ENCODE measurements around the gene FOXD3. TPM values are rescaled to one million over a fixed set of nuclear protein-coding genes. Genes with fewer than 3 reads are reported as not detected.

Gene FOXD3
- total RNA-seq, 2 experiments from 2014 or later: not detected

GRCh38 chr1:63323865-63324778 lies 1.8 kb downstream of the FOXD3 start:
- Mint-ChIP-seq H3K27me3 (peaks cover 75% of the 10 kb centered on the region), H3K4me3 (peak overlapping the region; percentile 69), H3K9me3 (peaks cover 6% of the 10 kb centered on the region), H3K27ac (peak overlapping the region; percentile 63), H3K4me1 (ENCODE audit: low read depth) (peaks cover 34% of the 10 kb centered on the region), H3K36me3 (peaks cover 21% of the 10 kb centered on the region)
- POLR2A ChIA-PET: no interaction called here
- CTCF ChIA-PET: no interaction called here
- no peak for DNase-seq
- intact Hi-C loops (cut with micrococcal nuclease): loop anchor here (2.0 to 5.0 kb wide), 2 partner anchors 43 to 887 kb away; partner anchors contain the start of genes ALG6 and USP1

- Mint-ChIP-seq H3K27me3 (peaks cover 75% of the 10 kb centered on the region), H3K9me3 (peaks cover 6% of the 10 kb centered on the region), H3K4me1 (ENCODE audit: low read depth) (peaks cover 35% of the 10 kb centered on the region), H3K27ac (peak overlapping the region; percentile 63), H3K4me3 (peak overlapping the region; percentile 69), H3K36me3 (peaks cover 21% of the 10 kb centered on the region)
- POLR2A ChIA-PET: no interaction called here
- CTCF ChIA-PET: no interaction called here
- no peak for DNase-seq
- intact Hi-C loops (cut with micrococcal nuclease): loop anchor here (5.0 kb wide), 2 partner anchors 213 to 887 kb away; partner anchors contain the start of gene USP1
These were observed 2.4 kb downstream of the FOXD3 start for GRCh38 chr1:63324779-63325119.

GRCh38 chr1:63325279-63325985 lies 3.1 kb downstream of the FOXD3 start:
- peaks cover 21% of the 10 kb centered on the region for H3K36me3 Mint-ChIP-seq

GRCh38 chr1:63326106-63326472 lies 3.7 kb downstream of the FOXD3 start:
- Mint-ChIP-seq H3K27ac (no peak overlapping the region), H3K9me3 (peaks cover 3% of the 10 kb centered on the region), H3K4me3 (peak overlapping the region; percentile 23), H3K4me1 (ENCODE audit: low read depth) (peaks cover 32% of the 10 kb centered on the region), H3K36me3 (peaks cover 21% of the 10 kb centered on the region), H3K27me3 (peaks cover 72% of the 10 kb centered on the region)
- DNase-seq: no peak
- intact Hi-C loops (cut with micrococcal nuclease): loop anchor here (5.0 kb wide), 1 partner anchor 211 kb away; no protein-coding TSS in a partner anchor
- ChIA-PET POLR2A (no interaction called here), CTCF (interaction anchor here (0.6 to 1.5 kb wide), 3 partner anchors 9 to 1189 kb away, joined by 3 read pairs; no protein-coding TSS in a partner anchor)

More at GRCh38 chr1:63325279-63325985, 3.1 kb downstream of the FOXD3 start:
- POLR2A ChIA-PET: no interaction called here
- Mint-ChIP-seq H3K27me3 (peaks cover 73% of the 10 kb centered on the region), H3K27ac (peak overlapping the region; percentile 39), H3K4me3 (no peak overlapping the region), H3K9me3 (peaks cover 5% of the 10 kb centered on the region), H3K4me1 (ENCODE audit: low read depth) (peaks cover 35% of the 10 kb centered on the region)
- DNase-seq: no peak
- intact Hi-C loops (cut with micrococcal nuclease): loop anchor here (5.0 kb wide), 1 partner anchor 212 kb away; no protein-coding TSS in a partner anchor
- CTCF ChIA-PET: interaction anchor here (1.5 kb wide), 1 partner anchor 9 kb away, joined by 3 read pairs; no protein-coding TSS in a partner anchor

- peaks cover 16% of the 10 kb centered on the region for H3K36me3 Mint-ChIP-seq
These were observed 4.4 kb downstream of the FOXD3 start for GRCh38 chr1:63326473-63327380.

GRCh38 chr1:63327417-63328054 lies 5.2 kb downstream of the FOXD3 start:
- H3K4me3 Mint-ChIP-seq: peak overlapping the region; percentile 11
- H3K9me3 Mint-ChIP-seq: peaks cover 3% of the 10 kb centered on the region
- ChIA-PET POLR2A (no interaction called here), CTCF (interaction anchor here (0.6 to 3.6 kb wide), 5 partner anchors 10 to 888 kb away, joined by 3 to 11 read pairs (median 4); no protein-coding TSS in a partner anchor)
- peaks cover 22% of the 10 kb centered on the region for H3K4me1 Mint-ChIP-seq (ENCODE audit: low read depth)
- peaks cover 68% of the 10 kb centered on the region for H3K27me3 Mint-ChIP-seq
- H3K27ac Mint-ChIP-seq: no peak overlapping the region
- intact Hi-C loops (cut with micrococcal nuclease): loop anchor here (1.0 to 5.0 kb wide), 2 partner anchors 10 to 210 kb away; no protein-coding TSS in a partner anchor
- H3K36me3 Mint-ChIP-seq: peaks cover 14% of the 10 kb centered on the region
- peak; percentile 76 for DNase-seq

More at GRCh38 chr1:63326473-63327380, 4.4 kb downstream of the FOXD3 start:
- peaks cover 25% of the 10 kb centered on the region for H3K4me1 Mint-ChIP-seq (ENCODE audit: low read depth)
- CTCF ChIA-PET: interaction anchor here (0.6 to 2.2 kb wide), 6 partner anchors 10 to 1188 kb away, joined by 3 to 9 read pairs (median 3); no protein-coding TSS in a partner anchor
- no peak overlapping the region for H3K27ac Mint-ChIP-seq
- POLR2A ChIA-PET: no interaction called here
- intact Hi-C loops (cut with micrococcal nuclease): loop anchor here (1.0 to 5.0 kb wide), 2 partner anchors 9 to 211 kb away; no protein-coding TSS in a partner anchor
- peak; percentile 24 for DNase-seq
- peaks cover 3% of the 10 kb centered on the region for H3K9me3 Mint-ChIP-seq
- H3K27me3 Mint-ChIP-seq: peaks cover 67% of the 10 kb centered on the region
- H3K4me3 Mint-ChIP-seq: peak overlapping the region; percentile 23

- no peak for DNase-seq
- Mint-ChIP-seq H3K9me3 (peaks cover 3% of the 10 kb centered on the region), H3K4me1 (ENCODE audit: low read depth) (peaks cover 22% of the 10 kb centered on the region), H3K4me3 (no peak overlapping the region), H3K27me3 (peaks cover 67% of the 10 kb centered on the region), H3K27ac (no peak overlapping the region), H3K36me3 (peaks cover 14% of the 10 kb centered on the region)
- ChIA-PET CTCF (interaction anchor here (1.1 to 3.6 kb wide), 4 partner anchors 11 to 210 kb away, joined by 3 to 11 read pairs (median 6); no protein-coding TSS in a partner anchor), POLR2A (no interaction called here)
- intact Hi-C loops (cut with micrococcal nuclease): loop anchor here (5.0 kb wide), 1 partner anchor 209 kb away; no protein-coding TSS in a partner anchor
These were observed 5.8 kb downstream of the FOXD3 start for GRCh38 chr1:63328122-63328521.

GRCh38 chr1:63328781-63329180 lies 6.4 kb downstream of the FOXD3 start:
- ChIA-PET CTCF (interaction anchor here (1.1 to 3.6 kb wide), 4 partner anchors 11 to 209 kb away, joined by 3 to 11 read pairs (median 6); no protein-coding TSS in a partner anchor), POLR2A (no interaction called here)
- peaks cover 67% of the 10 kb centered on the region for H3K27me3 Mint-ChIP-seq
- peaks cover 11% of the 10 kb centered on the region for H3K36me3 Mint-ChIP-seq
- H3K9me3 Mint-ChIP-seq: peaks cover 3% of the 10 kb centered on the region
- DNase-seq: no peak
- peaks cover 22% of the 10 kb centered on the region for H3K4me1 Mint-ChIP-seq (ENCODE audit: low read depth)
- no peak overlapping the region for H3K4me3 Mint-ChIP-seq
- intact Hi-C loops (cut with micrococcal nuclease): loop anchor here (5.0 kb wide), 1 partner anchor 209 kb away; no protein-coding TSS in a partner anchor
- H3K27ac Mint-ChIP-seq: no peak overlapping the region

GRCh38 chr1:63329621-63330330 lies 7.4 kb downstream of the FOXD3 start:
- Mint-ChIP-seq H3K27me3 (peaks cover 69% of the 10 kb centered on the region), H3K4me3 (peak overlapping the region; percentile 25), H3K9me3 (peaks cover 3% of the 10 kb centered on the region), H3K36me3 (peaks cover 10% of the 10 kb centered on the region), H3K4me1 (ENCODE audit: low read depth) (peaks cover 20% of the 10 kb centered on the region), H3K27ac (no peak overlapping the region)
- ChIA-PET POLR2A (no interaction called here), CTCF (interaction anchor here (3.6 kb wide), 1 partner anchor 12 kb away, joined by 11 read pairs; no protein-coding TSS in a partner anchor)
- intact Hi-C loops (cut with micrococcal nuclease): loop anchor here (5.0 kb wide), 1 partner anchor 208 kb away; no protein-coding TSS in a partner anchor
- DNase-seq: no peak

- H3K36me3 Mint-ChIP-seq: peaks cover 10% of the 10 kb centered on the region
- ChIA-PET POLR2A (no interaction called here), CTCF (interaction anchor here (3.6 kb wide), 1 partner anchor 13 kb away, joined by 11 read pairs; no protein-coding TSS in a partner anchor)
- H3K4me3 Mint-ChIP-seq: no peak overlapping the region
- peaks cover 72% of the 10 kb centered on the region for H3K27me3 Mint-ChIP-seq
- DNase-seq: no peak
- peaks cover 20% of the 10 kb centered on the region for H3K4me1 Mint-ChIP-seq (ENCODE audit: low read depth)
- H3K27ac Mint-ChIP-seq: no peak overlapping the region
- peaks cover 3% of the 10 kb centered on the region for H3K9me3 Mint-ChIP-seq
- intact Hi-C loops (cut with micrococcal nuclease): no loop called here
These were observed 8.1 kb downstream of the FOXD3 start for GRCh38 chr1:63330331-63330916.
